Measurements from ENCODE around the gene TOMM40.
A peak's percentile ranks its signal among the peaks of the same experiment; 100 is the strongest.
"Not testable (repeated sequence)": the region's sequence is repeated elsewhere in the genome, so short reads cannot be mapped to it uniquely, and the experiment has no call there.

TOMM40 gene

GRCh38 chr19:44891016-44891882 lies at the start of gene TOMM40:
Gene TOMM40 (plus strand): TSS chr19:44891254. CDS start chr19:44891416, 162 bp downstream.
- DNase-seq (ENCODE audit: low spot score): no peak

DNA sequence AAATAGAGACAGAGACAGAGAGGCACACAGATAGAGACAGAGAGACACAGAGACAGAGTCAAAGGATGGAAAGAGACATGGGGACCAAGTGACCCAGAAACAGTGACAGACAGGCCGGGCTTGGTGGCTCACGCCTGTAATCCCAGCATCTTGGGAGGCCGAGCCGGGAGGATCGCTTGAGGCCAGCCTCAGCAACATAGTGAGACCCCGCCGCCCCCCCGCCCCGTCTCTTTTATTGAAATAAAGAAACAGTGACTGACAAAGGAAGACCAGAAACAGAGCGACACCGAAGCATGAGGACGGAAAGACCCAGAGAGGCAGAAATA lies 45.8 kb upstream of the TOMM40 start:
- no peak for DNase-seq (ENCODE audit: low spot score)

DNA sequence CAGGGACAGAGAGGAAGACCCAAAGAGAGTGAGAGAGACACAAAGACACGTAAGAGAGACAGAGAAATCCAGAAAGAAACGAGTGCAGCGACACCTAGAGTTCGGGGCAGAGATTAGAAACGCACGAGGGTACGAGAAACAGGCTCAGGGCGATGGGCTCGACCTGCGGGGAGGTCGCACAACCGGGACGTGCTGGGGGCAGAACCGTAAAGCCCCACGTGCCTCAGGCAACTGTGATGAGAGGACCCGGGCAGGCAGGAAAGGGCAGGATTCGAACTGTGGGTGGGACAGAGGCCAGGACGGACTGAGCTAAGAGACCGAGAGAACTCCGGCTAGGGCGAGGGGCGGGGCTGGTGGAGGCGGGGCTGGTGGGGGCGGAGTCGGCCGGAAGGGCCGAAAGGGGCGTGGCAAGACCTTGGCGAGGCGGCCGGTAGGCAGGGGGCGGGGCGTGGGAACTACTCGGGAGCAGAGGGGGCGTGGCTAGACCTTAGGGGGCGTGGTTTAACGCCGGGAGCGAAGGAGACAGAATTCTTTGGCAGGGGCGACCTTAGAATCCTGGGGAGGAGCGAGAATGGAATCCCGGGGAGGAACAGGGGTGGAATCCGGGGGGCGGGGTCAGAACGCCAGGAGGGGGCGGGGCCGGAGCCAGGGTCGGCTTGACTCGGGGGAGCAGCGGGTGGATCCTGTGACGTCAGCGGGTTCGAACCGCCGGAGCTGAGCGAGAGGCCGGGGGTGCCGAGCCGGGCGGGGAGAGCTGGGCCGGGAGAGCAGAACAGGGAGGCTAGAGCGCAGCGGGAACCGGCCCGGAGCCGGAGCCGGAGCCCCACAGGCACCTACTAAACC lies 45.2 kb upstream of the TOMM40 start, which contains the start of gene NECTIN2:
NECTIN2 (plus strand) TSS at position 686 of the 843 bp plus-strand sequence. CDS start 229 bp downstream, outside the sequence.
- DNase-seq (ENCODE audit: low spot score): peak; percentile 77

DNA sequence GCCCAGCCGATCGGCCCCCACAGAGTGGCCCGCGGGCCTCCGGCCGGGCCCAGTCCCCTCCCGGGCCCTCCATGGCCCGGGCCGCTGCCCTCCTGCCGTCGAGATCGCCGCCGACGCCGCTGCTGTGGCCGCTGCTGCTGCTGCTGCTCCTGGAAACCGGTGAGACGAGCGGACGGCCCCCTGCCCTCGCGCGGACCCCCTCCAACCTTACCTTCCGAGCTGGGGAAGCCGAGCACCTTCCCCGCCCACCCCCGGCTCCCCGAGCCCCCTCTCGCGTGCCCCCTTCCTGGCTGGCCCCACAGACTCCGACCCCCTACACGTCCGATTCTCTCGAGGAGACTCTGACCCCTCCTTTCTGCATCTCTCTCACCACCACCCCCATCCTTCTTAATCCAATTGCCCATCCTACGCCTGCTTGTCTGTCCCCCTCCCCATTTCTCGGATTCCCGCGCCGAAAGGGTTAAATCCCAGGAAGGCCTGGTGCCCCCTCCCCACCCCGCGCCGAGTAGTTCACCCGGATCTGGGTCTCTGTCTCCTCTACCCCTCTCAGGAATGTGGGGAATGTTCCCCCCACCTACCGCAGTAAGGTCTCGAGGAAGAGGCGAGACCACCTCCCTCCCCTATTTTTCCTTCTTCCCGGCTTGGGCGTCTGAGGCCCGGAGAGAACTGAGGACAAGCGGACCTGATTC lies 44.5 kb upstream of the TOMM40 start:
- DNase-seq (ENCODE audit: low spot score): no peak

DNA sequence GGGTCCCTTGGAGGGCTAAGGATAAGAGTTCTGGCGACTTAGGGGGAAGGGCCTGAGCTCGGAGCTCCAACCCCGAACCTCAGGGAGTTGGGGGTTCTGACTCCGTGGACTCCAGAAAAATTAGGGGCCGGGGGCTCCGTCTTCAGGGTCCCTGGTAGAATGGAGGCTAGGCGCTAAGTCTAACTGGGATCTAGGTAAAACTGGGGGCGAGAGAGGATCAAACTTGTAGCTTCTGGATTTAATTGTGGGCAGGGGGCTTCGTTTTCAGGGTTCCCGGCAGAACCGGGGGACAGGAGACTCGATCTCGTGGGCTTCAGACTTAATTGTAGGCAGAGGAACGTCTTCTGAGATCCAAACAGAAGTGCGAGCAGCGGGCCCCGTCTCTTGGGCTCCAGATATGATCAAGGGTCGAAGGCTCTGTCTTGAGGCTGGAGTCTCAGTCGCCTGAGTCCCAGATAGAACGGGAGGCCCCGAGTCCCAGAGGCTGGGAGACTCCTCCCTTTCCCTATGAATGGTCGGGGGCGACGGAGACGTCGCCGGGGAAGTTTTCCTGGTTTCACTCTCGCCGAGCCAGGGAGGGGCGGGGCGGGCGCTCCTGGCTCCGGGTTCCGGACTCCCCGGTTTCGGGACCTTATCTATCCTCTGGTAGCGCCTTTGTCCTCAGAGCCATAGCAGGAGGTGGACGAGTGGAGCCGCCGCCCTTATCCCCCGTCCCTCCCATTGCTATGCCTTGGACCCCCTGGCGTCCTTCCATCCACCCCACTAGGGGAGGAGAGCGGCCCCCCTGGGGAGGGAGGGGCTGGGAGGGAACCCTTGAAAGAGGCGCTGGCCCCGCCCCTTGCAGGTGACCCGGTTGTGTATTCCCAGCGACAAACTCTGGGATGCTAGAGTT lies 43.7 kb upstream of the TOMM40 start:
- no peak for DNase-seq (ENCODE audit: low spot score)

DNA sequence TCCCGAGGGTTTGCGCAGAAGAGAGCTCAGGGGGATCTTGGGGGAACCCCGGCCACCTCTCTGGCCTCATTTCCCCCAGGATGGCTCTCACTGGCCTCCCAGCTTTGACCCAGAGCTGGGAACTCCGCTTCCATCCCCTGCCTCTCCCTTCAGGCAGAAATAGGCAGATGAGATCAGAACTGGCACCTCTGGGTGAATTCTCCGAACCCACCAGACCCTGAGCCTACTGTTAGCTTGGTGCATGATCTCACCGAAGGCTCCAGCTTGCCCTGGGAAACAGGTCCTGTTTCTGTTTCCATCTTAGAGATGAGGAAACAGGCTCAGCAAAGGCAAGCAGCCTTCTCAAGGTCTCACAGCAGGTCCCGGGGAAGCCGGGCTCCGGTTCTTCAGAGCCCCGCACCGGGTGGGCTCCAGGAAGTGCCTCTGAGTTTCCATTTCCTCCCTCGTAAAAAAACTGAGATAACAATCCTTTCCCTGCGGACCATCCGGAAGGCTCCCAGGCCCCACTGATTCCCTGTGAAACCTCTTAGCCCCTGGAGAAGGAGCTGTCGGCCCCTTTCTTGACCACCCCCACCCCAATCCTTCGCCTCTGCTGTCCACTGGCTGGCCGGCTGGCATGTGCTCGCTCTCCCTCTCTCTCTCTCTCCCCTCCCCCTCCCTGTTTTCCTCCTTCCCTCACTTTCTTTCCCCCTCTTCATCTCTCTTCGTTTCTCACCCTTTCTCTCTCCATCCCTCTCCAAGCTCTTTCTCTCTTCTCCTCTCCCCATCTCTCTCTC lies 42.8 kb upstream of the TOMM40 start:
- no peak for DNase-seq (ENCODE audit: low spot score)

- no peak for DNase-seq (ENCODE audit: low spot score)
Measured at GRCh38 chr19:44848812-44849447, 42.1 kb upstream of the TOMM40 start.

DNA sequence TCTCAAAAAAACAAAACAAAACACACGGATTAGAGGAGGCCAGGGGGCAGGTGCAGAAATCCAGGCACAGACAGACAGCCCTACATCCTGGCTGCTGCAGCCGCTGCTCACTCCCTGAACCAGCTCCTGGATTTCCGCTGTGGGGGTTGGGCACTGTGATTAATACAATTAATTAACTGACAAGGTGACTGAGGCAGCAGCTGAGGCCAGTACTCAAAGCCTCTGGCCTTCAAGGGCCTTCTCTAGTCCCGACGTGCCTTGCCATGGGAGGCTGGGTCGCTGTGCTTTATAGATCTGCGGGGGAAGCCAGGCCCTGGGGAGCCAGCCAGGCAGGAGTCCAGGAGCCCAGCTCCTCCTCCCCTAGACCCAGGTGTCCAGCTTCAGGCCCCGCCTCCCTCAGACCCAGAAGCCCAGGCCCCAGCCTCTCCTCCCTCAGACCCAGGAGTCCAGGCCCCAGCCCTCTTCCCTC lies 40.4 kb upstream of the TOMM40 start:
- no peak for DNase-seq (ENCODE audit: low spot score)

DNA sequence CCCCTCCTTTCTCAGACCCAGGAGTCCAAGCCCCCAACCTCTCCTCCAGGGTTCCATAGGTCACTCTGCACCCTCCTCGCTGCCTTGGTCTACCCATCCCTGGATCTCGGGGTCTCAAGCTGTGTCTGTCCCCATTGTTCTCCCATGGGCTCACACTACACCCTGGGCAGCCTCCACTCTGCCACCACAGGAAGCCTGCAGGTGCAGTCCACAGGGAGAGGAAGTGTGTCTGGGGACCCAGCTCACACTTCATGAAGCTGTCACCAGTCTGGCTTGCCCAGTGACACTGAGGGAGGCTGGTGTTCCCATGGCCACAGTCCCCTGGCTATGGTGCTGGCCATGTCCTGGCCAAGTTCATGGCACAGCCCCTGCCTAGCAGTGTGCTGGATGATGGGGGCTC lies 39.6 kb upstream of the TOMM40 start:
- no peak for DNase-seq (ENCODE audit: low spot score)

- DNase-seq (ENCODE audit: low spot score): no peak
Measured at GRCh38 chr19:44855606-44856005, 35.4 kb upstream of the TOMM40 start.

DNA sequence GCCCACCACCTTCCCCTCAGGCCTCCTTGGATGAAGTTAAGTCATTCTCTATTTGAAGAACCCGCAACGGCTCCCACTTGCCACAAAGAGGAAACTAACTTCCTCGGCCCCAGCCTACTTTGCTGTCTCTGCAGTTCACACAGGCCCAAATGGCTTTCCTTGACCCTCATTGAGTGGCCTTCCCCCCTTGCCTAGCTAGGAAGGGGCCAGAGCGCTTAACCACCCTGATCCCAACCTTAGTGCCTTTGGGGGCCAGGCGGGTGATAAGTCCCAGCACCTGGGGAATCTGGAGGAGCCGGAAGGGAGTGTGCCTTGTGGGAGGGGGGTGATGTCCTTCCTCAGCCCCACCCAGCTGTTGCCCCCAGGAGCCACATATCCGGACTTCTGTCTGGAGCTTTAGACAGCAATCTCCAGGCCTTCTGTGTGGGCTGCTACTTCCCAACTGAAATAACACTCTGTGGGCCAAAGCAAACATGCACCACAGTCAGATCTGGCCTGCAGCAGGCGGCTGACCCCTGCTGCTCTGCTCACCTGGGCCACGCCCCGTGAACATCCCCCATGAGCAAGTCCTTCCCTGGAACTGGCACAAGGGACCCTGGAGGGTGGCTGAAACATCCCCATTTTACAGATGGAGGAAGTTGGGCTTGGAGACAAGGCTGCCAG lies 34.5 kb upstream of the TOMM40 start:
- DNase-seq (ENCODE audit: low spot score): no peak

GRCh38 chr19:44857837-44858236 lies 33.2 kb upstream of the TOMM40 start:
- no peak for DNase-seq (ENCODE audit: low spot score)

GRCh38 chr19:44861576-44861975 lies 29.5 kb upstream of the TOMM40 start:
- DNase-seq (ENCODE audit: low spot score): not testable (repeated sequence)

GRCh38 chr19:44863990-44864389 lies 27.1 kb upstream of the TOMM40 start:
- no peak for DNase-seq (ENCODE audit: low spot score)

DNA sequence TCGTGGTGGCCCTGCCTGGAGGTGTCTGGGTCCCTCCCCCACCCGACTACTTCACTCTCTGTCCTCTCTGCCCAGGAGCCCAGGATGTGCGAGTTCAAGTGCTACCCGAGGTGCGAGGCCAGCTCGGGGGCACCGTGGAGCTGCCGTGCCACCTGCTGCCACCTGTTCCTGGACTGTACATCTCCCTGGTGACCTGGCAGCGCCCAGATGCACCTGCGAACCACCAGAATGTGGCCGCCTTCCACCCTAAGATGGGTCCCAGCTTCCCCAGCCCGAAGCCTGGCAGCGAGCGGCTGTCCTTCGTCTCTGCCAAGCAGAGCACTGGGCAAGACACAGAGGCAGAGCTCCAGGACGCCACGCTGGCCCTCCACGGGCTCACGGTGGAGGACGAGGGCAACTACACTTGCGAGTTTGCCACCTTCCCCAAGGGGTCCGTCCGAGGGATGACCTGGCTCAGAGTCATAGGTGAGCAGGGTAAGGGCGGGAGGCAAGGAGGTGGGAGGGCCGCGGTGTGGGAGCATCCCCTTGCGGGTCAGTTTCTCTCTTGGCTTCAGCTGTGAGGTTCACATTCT lies 25.8 kb upstream of the TOMM40 start:
- DNase-seq (ENCODE audit: low spot score): no peak

- DNase-seq (ENCODE audit: low spot score): no peak
Measured at GRCh38 chr19:44866664-44867063, 24.4 kb upstream of the TOMM40 start.

DNA sequence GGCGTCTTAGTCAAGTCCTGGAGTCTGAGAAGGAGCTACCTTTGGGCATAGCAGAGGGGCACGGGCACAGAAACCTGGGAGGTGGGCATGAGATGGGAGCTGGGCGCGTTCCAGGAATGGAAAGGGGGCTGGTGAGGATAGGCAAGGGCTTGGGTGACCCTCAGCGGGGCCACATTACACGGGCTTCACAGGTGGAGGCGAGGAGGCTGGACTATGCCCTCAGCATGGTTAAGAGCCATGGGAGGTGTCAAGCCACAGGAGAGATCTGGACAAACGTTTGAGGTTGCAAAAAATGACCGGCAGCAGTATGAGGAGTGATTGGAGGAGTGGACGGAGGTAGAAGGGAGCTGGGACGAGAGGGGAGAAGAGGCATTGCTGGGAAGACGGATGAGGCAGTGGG lies 23.5 kb upstream of the TOMM40 start:
- DNase-seq (ENCODE audit: low spot score): no peak

- DNase-seq (ENCODE audit: low spot score): no peak
Measured at GRCh38 chr19:44869733-44870470, 21.2 kb upstream of the TOMM40 start.

All from putamen (tissue), 1 donor.